Measurements from ENCODE around the gene NEK1. TPM values are rescaled to one million over a fixed set of nuclear protein-coding genes. Genes with fewer than 3 reads are reported as not detected.
A peak's percentile ranks its signal among the peaks of the same experiment; 100 is the strongest.
"Not testable (repeated sequence)": the region's sequence is repeated elsewhere in the genome, so short reads cannot be mapped to it uniquely, and the experiment has no call there.

Gene NEK1
- total and polyA plus RNA-seq, 7 experiments from 2014 or later, result 7.8 to 21.0 (median 13.9) TPM

GRCh38 chr4:169570266-169570665 is 42.1 kb downstream of the NEK1 start:
- H3K36me3 ChIP-seq (ENCODE audit: control insufficient read depth in 2 of 3, insufficient read depth in 3 of 3, low read length in 3 of 3), result peaks cover 0 to 27% (median 4%) of the 10 kb centered on the region in 3 experiments
- H3K27ac ChIP-seq (ENCODE audit: low read depth, low read length); H3K4me3 Mint-ChIP-seq; H3K27me3 ChIP-seq (ENCODE audit: control insufficient read depth in 2 of 2, insufficient read depth in 2 of 2, low read length in 2 of 2); CTCF ChIA-PET; H3K27ac Mint-ChIP-seq; H3K9me3 ChIP-seq (ENCODE audit: control insufficient read depth in 2 of 3, low read length in 3 of 3); H3K27me3 Mint-ChIP-seq; POLR2A ChIA-PET; intact Hi-C loops (cut with micrococcal nuclease); DNase-seq; H3K9me3 Mint-ChIP-seq; H3K4me3 ChIP-seq (ENCODE audit: low read length); H3K4me1 ChIP-seq (ENCODE audit: control insufficient read depth in 2 of 2, insufficient read depth in 2 of 2, low read length in 2 of 2); ATAC-seq: not testable (repeated sequence)
- Mint-ChIP-seq H3K4me1 (peaks cover 4 to 14% (median 6%) of the 10 kb centered on the region in 7 donors), H3K36me3 (peaks cover 16 to 42% (median 39%) of the 10 kb centered on the region in 5 donors)

- DNase-seq; H3K27ac ChIP-seq (ENCODE audit: low read depth, low read length); H3K9me3 Mint-ChIP-seq; H3K9me3 ChIP-seq (ENCODE audit: control insufficient read depth in 2 of 3, low read length in 3 of 3); ATAC-seq; H3K4me3 ChIP-seq (ENCODE audit: low read length); H3K4me1 ChIP-seq (ENCODE audit: control insufficient read depth in 2 of 2, insufficient read depth in 2 of 2, low read length in 2 of 2); H3K4me3 Mint-ChIP-seq; POLR2A ChIA-PET; H3K27me3 ChIP-seq (ENCODE audit: control insufficient read depth in 2 of 2, insufficient read depth in 2 of 2, low read length in 2 of 2); CTCF ChIA-PET; H3K27ac Mint-ChIP-seq; H3K27me3 Mint-ChIP-seq: not testable (repeated sequence)
- intact Hi-C loops (cut with micrococcal nuclease), result loop anchor here in 1 of 2 donors (5.0 kb wide), 1 partner anchor 557 kb away; the partner anchor contains the start of gene CBR4
- H3K4me1 Mint-ChIP-seq, result peaks cover 4 to 14% (median 6%) of the 10 kb centered on the region in 7 donors
- peaks cover 8 to 34% (median 29%) of the 10 kb centered on the region in 5 donors for H3K36me3 Mint-ChIP-seq
- peaks cover 0 to 18% (median 0%) of the 10 kb centered on the region in 3 experiments for H3K36me3 ChIP-seq (ENCODE audit: control insufficient read depth in 2 of 3, insufficient read depth in 3 of 3, low read length in 3 of 3)
Observed at GRCh38 chr4:169569188-169569587, 43.2 kb downstream of the NEK1 start.

GRCh38 chr4:169567916-169568315 is 44.5 kb downstream of the NEK1 start:
- peaks cover 0 to 10% (median 5%) of the 10 kb centered on the region in 7 donors for H3K4me1 Mint-ChIP-seq
- ChIA-PET CTCF (no interaction called here), POLR2A (no interaction called here)
- no peaks in the 10 kb centered on the region for H3K27me3 Mint-ChIP-seq
- H3K27ac Mint-ChIP-seq, result no peak overlapping the region
- H3K4me3 Mint-ChIP-seq, result no peak overlapping the region
- Histone ChIP-seq H3K9me3 (ENCODE audit: control insufficient read depth in 2 of 3, low read length in 3 of 3) (no peaks in the 10 kb centered on the region), H3K4me3 (ENCODE audit: low read length) (no peak overlapping the region), H3K36me3 (ENCODE audit: control insufficient read depth in 2 of 3, insufficient read depth in 3 of 3, low read length in 3 of 3) (peaks cover 0 to 8% (median 0%) of the 10 kb centered on the region in 3 experiments), H3K4me1 (ENCODE audit: control insufficient read depth in 2 of 2, insufficient read depth in 2 of 2, low read length in 2 of 2) (no peaks in the 10 kb centered on the region), H3K27me3 (ENCODE audit: control insufficient read depth in 2 of 2, insufficient read depth in 2 of 2, low read length in 2 of 2) (no peaks in the 10 kb centered on the region), H3K27ac (ENCODE audit: low read depth, low read length) (no peak overlapping the region)
- H3K9me3 Mint-ChIP-seq, result peaks cover 0 to 1% (median 0%) of the 10 kb centered on the region in 11 donors
- ATAC-seq, result no peak
- intact Hi-C loops (cut with micrococcal nuclease), result loop anchor here (2.0 to 5.0 kb wide), 2 partner anchors 556 to 571 kb away; partner anchors contain the start of gene CBR4 (in 1 of the 2)
- no peak for DNase-seq
- H3K36me3 Mint-ChIP-seq, result peaks cover 6 to 21% (median 18%) of the 10 kb centered on the region in 5 donors

GRCh38 chr4:169566021-169566818 is 46.2 kb downstream of the NEK1 start:
- peaks cover 0 to 1% (median 0%) of the 10 kb centered on the region in 11 donors for H3K9me3 Mint-ChIP-seq
- ChIA-PET POLR2A (no interaction called here), CTCF (interaction anchor here (0.6 to 1.7 kb wide), 9 partner anchors 10 to 1946 kb away, joined by 3 to 4 read pairs (median 3); no protein-coding TSS in a partner anchor)
- no peaks in the 10 kb centered on the region for H3K27me3 Mint-ChIP-seq
- Histone ChIP-seq H3K9me3 (ENCODE audit: control insufficient read depth in 2 of 3, low read length in 3 of 3) (no peaks in the 10 kb centered on the region), H3K4me1 (ENCODE audit: control insufficient read depth in 2 of 2, insufficient read depth in 2 of 2, low read length in 2 of 2) (no peaks in the 10 kb centered on the region), H3K27ac (ENCODE audit: low read depth, low read length) (no peak overlapping the region), H3K36me3 (ENCODE audit: control insufficient read depth in 2 of 3, insufficient read depth in 3 of 3, low read length in 3 of 3) (no peaks in the 10 kb centered on the region), H3K27me3 (ENCODE audit: control insufficient read depth in 2 of 2, insufficient read depth in 2 of 2, low read length in 2 of 2) (no peaks in the 10 kb centered on the region), H3K4me3 (ENCODE audit: low read length) (no peak overlapping the region)
- intact Hi-C loops (cut with micrococcal nuclease), result loop anchor here (1.0 to 5.0 kb wide), 4 partner anchors 554 to 1383 kb away; partner anchors contain the start of gene CBR4 (in 1 of the 2)
- ATAC-seq (peak; percentile 66), DNase-seq (peak in 6 of 9 donors; percentile 10 to 50 (median 34))
- H3K4me1 Mint-ChIP-seq, result peaks cover 0 to 10% (median 5%) of the 10 kb centered on the region in 7 donors
- peaks cover 0 to 8% (median 5%) of the 10 kb centered on the region in 5 donors for H3K36me3 Mint-ChIP-seq
- peak overlapping the region in 7 of 9 donors; percentile 40 to 84 (median 65) for H3K27ac Mint-ChIP-seq
- H3K4me3 Mint-ChIP-seq, result no peak overlapping the region

- Mint-ChIP-seq H3K36me3 (peaks cover 0 to 10% (median 7%) of the 10 kb centered on the region in 5 donors), H3K27me3 (no peaks in the 10 kb centered on the region), H3K4me1 (peaks cover 0 to 10% (median 5%) of the 10 kb centered on the region in 7 donors), H3K27ac (no peak overlapping the region), H3K9me3 (peaks cover 0 to 1% (median 0%) of the 10 kb centered on the region in 11 donors), H3K4me3 (no peak overlapping the region)
- ChIA-PET POLR2A (no interaction called here), CTCF (interaction anchor here (1.0 to 1.7 kb wide), 7 partner anchors 10 to 645 kb away, joined by 3 read pairs; no protein-coding TSS in a partner anchor)
- H3K36me3 ChIP-seq (ENCODE audit: control insufficient read depth in 2 of 3, insufficient read depth in 3 of 3, low read length in 3 of 3), result no peaks in the 10 kb centered on the region
- no peaks in the 10 kb centered on the region for H3K4me1 ChIP-seq (ENCODE audit: control insufficient read depth in 2 of 2, insufficient read depth in 2 of 2, low read length in 2 of 2)
- no peak overlapping the region for H3K27ac ChIP-seq (ENCODE audit: low read depth, low read length)
- no peak for DNase-seq
- intact Hi-C loops (cut with micrococcal nuclease), result loop anchor here (1.0 to 5.0 kb wide), 4 partner anchors 553 to 1382 kb away; partner anchors contain the start of gene CBR4 (in 1 of the 2)
- ATAC-seq, result no peak
- H3K9me3 ChIP-seq (ENCODE audit: control insufficient read depth in 2 of 3, low read length in 3 of 3), result no peaks in the 10 kb centered on the region
- no peaks in the 10 kb centered on the region for H3K27me3 ChIP-seq (ENCODE audit: control insufficient read depth in 2 of 2, insufficient read depth in 2 of 2, low read length in 2 of 2)
- no peak overlapping the region for H3K4me3 ChIP-seq (ENCODE audit: low read length)
Observed at GRCh38 chr4:169565606-169566005, 46.8 kb downstream of the NEK1 start.

GRCh38 chr4:169557061-169557636 is 55.2 kb downstream of the NEK1 start:
- peaks cover 0 to 36% (median 0%) of the 10 kb centered on the region in 3 experiments for H3K36me3 ChIP-seq (ENCODE audit: control insufficient read depth in 2 of 3, insufficient read depth in 3 of 3, low read length in 3 of 3)
- H3K27ac Mint-ChIP-seq, result no peak overlapping the region
- ChIA-PET CTCF (no interaction called here), POLR2A (no interaction called here)
- DNase-seq (no peak), ATAC-seq (no peak)
- no peaks in the 10 kb centered on the region for H3K4me1 ChIP-seq (ENCODE audit: control insufficient read depth in 2 of 2, insufficient read depth in 2 of 2, low read length in 2 of 2)
- H3K27me3 Mint-ChIP-seq, result no peaks in the 10 kb centered on the region
- H3K9me3 ChIP-seq (ENCODE audit: control insufficient read depth in 2 of 3, low read length in 3 of 3), result no peaks in the 10 kb centered on the region
- no peak overlapping the region for H3K4me3 ChIP-seq (ENCODE audit: low read length)
- H3K36me3 Mint-ChIP-seq, result peaks cover 8 to 63% (median 55%) of the 10 kb centered on the region in 5 donors
- H3K9me3 Mint-ChIP-seq, result peaks cover 0 to 16% (median 3%) of the 10 kb centered on the region in 11 donors
- no peak overlapping the region for H3K4me3 Mint-ChIP-seq
- H3K4me1 Mint-ChIP-seq, result no peaks in the 10 kb centered on the region
- intact Hi-C loops (cut with micrococcal nuclease), result no loop called here
- no peaks in the 10 kb centered on the region for H3K27me3 ChIP-seq (ENCODE audit: control insufficient read depth in 2 of 2, insufficient read depth in 2 of 2, low read length in 2 of 2)
- H3K27ac ChIP-seq (ENCODE audit: low read depth, low read length), result no peak overlapping the region

All from naive thymus-derived CD4-positive, alpha-beta T cell (primary cell).